ENCODE data around the gene DOC2B.
"Not testable (repeated sequence)": the region's sequence is repeated elsewhere in the genome, so short reads cannot be mapped to it uniquely, and the experiment has no call there.

The DOC2B gene

DNA sequence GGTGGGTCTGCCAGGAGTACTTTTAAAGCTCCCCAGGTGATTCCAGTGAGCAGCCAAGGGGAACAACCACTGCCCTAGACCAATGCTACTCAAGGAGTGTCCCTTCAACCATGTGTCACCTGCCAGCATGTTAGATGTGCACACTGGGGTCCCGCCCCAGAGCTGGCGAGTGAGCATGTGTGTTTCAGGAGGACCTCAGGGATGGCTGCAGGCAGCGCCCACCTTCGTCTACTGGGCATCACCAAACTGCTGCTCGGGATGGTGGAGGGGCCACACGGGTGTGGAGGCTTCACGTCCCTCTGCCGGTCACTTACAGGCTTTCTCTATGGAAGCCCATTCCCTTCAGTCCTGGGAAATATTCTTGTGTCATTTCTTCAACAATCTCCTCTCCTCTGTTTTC is 29.0 kb upstream of the DOC2B start:
- no peak for DNase-seq

GRCh38 chr17:208429-208828 is 27.0 kb upstream of the DOC2B start:
- no peak for DNase-seq

DNA sequence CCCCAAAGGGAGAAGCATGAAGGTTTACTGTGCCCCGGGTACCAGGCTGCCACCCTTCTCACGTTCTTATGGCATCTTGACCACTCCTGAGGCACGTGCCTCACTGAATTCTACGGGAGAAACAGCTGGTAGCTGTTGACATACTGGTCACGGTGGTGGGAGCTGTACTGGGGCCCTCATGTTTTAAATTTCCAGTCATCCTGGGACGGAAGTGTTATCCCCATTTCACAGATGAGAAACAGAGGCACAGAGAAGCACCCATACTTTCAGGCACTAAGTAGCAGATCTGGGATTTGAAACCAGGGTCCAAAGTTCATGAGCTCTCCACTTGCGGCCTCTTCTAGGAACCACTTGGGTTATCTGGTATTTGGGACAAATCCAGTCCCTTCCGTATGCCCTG is 26.3 kb upstream of the DOC2B start:
- no peak for DNase-seq

- DNase-seq = no peak
Measured at GRCh38 chr17:206941-207560, 25.6 kb upstream of the DOC2B start.

GRCh38 chr17:206484-206883 is 25.0 kb upstream of the DOC2B start:
- DNase-seq = not testable (repeated sequence)

DNA sequence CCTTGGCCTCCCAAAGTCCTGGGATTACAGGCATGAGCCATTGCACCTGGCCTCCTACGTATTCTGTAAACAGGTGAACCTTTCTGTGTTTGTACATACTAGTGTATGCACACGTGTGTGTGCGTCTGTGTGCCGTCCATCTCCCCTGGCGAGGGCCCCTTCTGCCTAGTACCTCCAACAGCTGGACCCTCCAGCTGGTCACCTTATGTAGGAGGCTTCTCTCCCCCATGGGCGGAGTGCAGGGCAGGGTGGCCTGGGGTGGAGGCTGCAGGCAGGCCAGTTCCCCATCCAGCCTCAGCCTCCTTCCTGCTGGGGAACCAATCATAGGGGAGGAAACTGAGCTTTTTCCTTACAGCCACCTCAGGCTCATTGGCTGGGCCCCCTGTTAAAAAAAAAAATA is 24.4 kb upstream of the DOC2B start:
- DNase-seq = no peak

DNA sequence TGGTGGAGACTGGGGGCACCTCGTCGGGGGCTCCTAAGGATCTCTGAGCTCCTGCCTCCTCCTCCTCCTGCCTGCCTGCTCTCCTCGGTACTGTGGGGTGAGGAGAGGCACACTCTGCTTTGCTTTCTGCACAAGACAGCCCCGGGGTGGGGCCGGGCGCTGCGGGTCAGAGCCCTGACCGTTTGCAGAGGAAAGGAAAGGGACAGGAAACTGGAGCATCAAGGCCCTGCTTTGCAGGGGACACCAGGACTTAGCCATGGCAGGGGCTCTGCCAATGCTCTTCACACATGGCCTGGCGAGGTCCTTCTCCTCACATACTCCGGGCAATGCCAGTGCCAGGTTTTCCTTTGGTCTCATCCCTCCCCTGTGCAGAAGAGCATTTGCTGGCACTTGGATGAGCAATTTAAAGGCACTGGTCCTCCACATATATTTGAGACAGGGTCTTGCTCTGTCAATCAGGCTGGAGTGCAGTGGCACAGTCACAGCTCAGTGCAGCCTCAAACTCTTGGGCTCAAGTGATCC is 23.8 kb upstream of the DOC2B start:
- DNase-seq = no peak

GRCh38 chr17:204427-205147 is 23.1 kb upstream of the DOC2B start:
- DNase-seq = no peak

GRCh38 chr17:202501-202951 is 21.1 kb upstream of the DOC2B start:
- DNase-seq = no peak

GRCh38 chr17:201736-202135 is 20.3 kb upstream of the DOC2B start:
- DNase-seq = not testable (repeated sequence)

GRCh38 chr17:201257-201656 is 19.8 kb upstream of the DOC2B start:
- DNase-seq = not testable (repeated sequence)

- DNase-seq = no peak
Measured at GRCh38 chr17:200586-200985, 19.1 kb upstream of the DOC2B start.

GRCh38 chr17:199806-200545 is 18.5 kb upstream of the DOC2B start:
- no peak for DNase-seq

- DNase-seq = no peak
Measured at GRCh38 chr17:199191-199604, 17.7 kb upstream of the DOC2B start.

DNA sequence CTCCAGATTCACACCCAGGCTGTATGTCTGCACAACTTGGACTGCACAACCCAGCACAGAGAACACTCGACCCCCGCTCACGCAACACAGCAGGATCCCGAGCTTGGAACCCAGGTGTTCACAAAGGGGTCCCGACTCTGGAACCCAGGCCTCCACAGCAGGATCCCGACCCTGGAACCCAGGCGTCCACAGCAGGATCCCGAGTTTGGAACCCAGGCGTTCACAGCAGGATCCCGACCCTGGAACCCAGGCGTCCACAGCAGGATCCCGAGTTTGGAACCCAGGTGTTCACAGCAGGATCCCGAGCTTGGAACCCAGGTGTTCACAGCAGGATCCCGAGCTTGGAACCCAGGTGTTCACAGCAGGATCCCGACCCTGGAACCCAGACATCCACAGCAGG is 16.8 kb upstream of the DOC2B start:
- DNase-seq = not testable (repeated sequence)

DNA sequence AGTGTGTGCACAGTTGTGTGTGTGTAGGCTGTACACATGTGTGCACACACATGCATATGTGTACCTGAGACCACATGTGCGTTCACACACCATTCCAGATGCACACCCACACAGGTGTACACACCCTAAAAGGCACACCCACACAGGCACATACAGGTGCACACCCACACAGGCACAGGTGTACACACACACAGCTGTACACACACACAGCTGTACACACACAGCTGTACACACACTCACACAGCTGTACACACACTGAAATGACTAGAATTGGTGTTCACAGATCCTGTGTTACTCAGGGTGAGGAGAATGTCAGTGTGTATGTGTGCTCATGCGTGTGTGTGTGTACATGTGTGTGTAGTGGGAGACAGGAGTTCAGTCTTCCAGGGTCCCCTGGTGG is 15.9 kb upstream of the DOC2B start:
- no peak for DNase-seq

DNA sequence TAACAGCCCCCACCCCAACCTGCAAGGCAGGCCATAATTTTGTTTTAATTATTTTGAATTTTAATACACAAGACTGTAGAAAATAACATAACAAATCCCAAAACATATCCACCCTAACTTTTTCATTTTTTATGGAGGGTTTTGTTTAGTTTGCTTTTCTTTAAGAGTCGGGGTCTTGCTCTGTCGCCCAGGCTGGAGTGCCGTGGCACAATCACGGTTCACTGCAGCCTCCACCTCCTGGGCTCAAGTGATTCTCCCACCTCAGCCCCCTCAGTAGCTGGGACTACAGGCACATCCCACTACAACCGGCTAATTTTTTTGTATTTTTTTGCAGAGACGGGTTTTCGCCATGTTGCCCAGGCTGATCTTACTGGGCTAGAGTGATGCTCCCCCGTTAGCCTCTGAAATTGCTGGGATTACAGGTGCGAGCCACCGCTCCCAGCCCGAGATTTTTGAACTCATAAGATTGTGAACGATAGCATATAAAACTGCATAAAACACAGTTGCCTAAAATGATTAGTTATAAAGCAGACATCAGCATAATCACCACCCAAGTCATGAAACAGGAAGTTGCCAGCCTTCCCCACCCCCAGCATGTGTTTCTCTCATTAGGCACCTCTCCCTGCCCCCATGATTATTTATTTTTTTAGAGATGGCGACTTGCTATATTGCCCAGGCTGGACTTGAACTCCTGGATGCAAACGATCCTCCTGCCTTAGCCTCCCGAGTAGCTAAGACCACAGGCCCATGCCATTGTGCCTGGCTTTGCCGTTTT is 13.6 kb upstream of the DOC2B start:
- no peak for DNase-seq

DNA sequence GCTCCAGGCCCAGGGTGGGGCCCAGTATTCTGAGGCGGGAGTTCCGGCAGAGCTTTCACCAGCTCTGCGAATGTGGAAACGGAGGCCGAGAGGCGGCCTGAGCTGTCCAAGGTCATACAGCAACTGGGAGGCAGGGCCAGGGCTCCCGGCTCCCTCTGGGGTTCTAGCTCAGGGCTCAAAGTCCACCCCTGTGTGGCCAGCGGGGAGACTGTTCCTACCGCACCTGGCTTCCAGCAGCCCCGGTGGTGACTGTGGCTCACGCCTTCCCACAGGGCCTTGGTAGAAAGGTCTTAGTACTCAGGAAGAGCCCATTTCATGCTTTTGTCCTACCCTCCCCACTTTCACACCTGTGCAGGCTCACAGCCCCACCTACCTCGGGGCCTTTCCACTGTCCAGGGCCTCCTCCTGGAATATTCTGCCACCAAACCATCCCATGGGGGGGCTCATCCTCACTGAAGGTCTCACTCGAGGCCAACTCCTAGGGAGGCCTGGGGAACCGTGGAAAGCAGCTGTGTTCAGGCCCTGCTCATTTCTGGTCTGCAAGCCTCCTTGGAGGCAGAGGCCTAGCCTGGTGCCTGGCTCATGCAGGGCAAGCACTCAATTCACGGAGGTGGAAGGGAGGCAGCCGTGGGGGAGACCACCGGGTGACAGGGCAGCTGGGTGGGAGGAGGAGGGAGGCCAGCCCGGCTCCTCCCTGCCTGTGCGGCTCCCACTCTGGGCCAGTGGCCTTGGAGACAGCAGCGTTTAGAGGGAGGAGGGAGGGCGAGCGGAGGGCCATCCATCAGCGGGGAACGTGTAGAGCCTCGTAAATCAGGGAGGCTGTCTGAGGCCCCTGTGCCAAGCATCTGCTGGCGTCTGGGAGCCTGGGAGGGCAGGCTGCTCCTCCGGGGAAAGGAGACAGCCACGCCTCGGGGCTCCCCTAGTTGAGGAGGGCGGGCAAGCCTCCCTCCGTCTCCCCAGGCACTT is 12.7 kb upstream of the DOC2B start:
- no peak for DNase-seq

GRCh38 chr17:193426-193810 is 12.0 kb upstream of the DOC2B start:
- DNase-seq = no peak

DNA sequence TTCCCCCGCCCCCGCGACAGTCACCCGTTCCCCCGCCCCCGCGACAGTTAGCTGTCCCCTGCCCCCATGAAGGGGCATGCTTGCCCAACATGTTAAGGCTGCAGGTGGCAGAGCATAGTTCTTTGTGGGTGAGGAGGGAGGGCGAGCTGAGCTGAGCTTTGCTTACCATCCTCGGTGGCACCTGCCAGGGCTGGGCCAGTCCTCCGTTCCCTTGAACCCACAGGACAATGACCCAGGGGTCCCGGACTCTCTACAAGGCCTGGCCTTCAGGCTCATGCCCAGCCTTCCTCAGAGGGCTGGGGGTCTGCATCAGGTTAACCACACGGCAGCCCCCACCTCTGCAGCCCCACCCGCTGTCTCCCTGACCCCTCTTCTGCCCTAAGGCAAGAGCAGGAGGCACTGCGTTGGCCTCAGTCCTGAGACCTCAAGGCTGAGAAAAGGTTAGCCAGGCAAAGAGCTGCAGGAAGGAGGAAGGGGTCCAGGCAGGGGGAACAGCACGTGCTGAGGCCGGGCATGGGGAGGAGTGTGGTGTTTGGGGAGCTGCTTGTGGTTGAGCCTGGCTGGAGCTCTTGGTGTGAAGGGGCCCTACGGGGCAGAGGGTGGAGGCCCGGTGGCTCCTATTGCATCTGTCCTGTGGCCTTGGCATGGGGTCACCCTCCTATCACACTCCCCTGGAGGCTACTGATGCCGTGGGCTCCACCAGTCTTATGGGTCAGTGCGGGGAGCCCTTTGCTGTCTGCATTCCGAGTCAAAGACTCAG is 11.4 kb upstream of the DOC2B start:
- DNase-seq = no peak

GRCh38 chr17:189444-189843 is 8.0 kb upstream of the DOC2B start:
- no peak for DNase-seq

Measured in CD4-positive, alpha-beta T cell treated with Interleukin-17A for 1 hour (primary cell).